ENCODE results near the gene SSBP3.

DNA sequence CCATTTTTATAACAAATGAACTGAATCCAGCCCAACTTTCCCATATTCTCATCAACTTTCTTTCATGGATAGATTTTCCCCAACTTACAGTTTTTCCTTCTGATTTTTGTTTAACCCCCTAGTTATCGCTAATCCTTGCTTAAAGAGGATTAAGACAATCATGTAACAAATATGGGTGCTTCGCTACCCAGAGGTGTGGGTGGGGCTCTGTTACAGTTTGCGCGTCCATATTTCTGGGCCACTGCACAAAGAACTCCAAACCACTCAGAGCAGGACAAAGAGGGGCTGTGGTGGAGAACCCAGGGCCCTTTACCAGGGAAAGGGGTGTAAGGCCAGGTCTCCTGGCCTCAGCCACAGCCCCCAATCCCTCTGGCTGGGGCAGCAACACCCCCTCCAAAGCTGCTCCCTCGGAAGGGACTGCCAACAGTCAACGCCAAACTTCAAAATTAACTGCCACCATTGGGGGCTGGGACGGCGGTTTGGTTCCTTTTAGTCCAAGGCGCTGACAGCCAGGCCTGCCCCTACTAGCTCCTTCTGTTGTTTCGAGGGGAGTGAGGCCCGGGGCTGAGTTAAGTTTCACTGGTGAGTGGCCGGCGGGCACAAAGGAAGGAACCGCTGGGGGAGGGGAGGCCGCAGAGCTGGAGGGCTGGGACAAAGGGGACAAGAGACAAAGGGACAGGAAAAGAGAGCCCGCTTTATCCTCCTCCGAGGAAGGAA is 27.9 kb downstream of the SSBP3 start:
- TF ChIP-seq EP300 (IDR thresholded peaks at IDR 0.05) (no peak), POLR2A (IDR thresholded peaks at IDR 0.05; ENCODE audit: low read depth) (no peak), POLR2AphosphoS5 (IDR thresholded peaks at IDR 0.05) (no peak)
- TF ChIP-seq, protein P1, sequence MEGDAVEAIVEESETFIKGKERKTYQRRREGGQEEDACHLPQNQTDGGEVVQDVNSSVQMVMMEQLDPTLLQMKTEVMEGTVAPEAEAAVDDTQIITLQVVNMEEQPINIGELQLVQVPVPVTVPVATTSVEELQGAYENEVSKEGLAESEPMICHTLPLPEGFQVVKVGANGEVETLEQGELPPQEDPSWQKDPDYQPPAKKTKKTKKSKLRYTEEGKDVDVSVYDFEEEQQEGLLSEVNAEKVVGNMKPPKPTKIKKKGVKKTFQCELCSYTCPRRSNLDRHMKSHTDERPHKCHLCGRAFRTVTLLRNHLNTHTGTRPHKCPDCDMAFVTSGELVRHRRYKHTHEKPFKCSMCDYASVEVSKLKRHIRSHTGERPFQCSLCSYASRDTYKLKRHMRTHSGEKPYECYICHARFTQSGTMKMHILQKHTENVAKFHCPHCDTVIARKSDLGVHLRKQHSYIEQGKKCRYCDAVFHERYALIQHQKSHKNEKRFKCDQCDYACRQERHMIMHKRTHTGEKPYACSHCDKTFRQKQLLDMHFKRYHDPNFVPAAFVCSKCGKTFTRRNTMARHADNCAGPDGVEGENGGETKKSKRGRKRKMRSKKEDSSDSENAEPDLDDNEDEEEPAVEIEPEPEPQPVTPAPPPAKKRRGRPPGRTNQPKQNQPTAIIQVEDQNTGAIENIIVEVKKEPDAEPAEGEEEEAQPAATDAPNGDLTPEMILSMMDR (IDR thresholded peaks at IDR 0.05) = no peak
